ENCODE results near the gene SYT4. TPM values are rescaled to one million over a fixed set of nuclear protein-coding genes. Genes with fewer than 3 reads are reported as not detected.

Gene SYT4
- total RNA-seq, 2 donors from 2014 or later: not detected

- no peak for DNase-seq (ENCODE audit: low spot score)
These were observed 5.5 kb downstream of the SYT4 start for GRCh38 chr18:43271593-43272432.

GRCh38 chr18:43267818-43268217 lies 9.5 kb downstream of the SYT4 start:
- Mint-ChIP-seq H3K27ac (no peak overlapping the region), H3K4me3 (no peak overlapping the region), H3K9me3 (peaks cover 15% of the 10 kb centered on the region), H3K4me1 (ENCODE audit: low read depth in 2 of 2) (no peaks in the 10 kb centered on the region), H3K36me3 (no peaks in the 10 kb centered on the region), H3K27me3 (no peaks in the 10 kb centered on the region)
- ATAC-seq (no peak), DNase-seq (ENCODE audit: low spot score) (no peak)

More at GRCh38 chr18:43271593-43272432, 5.5 kb downstream of the SYT4 start:
- no peaks in the 10 kb centered on the region for H3K36me3 Mint-ChIP-seq
- no peaks in the 10 kb centered on the region for H3K27me3 Mint-ChIP-seq
- H3K4me1 Mint-ChIP-seq (ENCODE audit: low read depth in 2 of 2): no peaks in the 10 kb centered on the region
- ATAC-seq: no peak
- H3K9me3 Mint-ChIP-seq: no peaks in the 10 kb centered on the region
- no peak overlapping the region for H3K4me3 Mint-ChIP-seq
- no peak overlapping the region for H3K27ac Mint-ChIP-seq

GRCh38 chr18:43265465-43265864 lies 11.8 kb downstream of the SYT4 start:
- Mint-ChIP-seq H3K4me1 (ENCODE audit: low read depth in 2 of 2) (no peaks in the 10 kb centered on the region), H3K9me3 (peaks cover 22% of the 10 kb centered on the region), H3K27me3 (no peaks in the 10 kb centered on the region), H3K36me3 (no peaks in the 10 kb centered on the region), H3K4me3 (no peak overlapping the region), H3K27ac (no peak overlapping the region)
- ATAC-seq (no peak), DNase-seq (ENCODE audit: low spot score) (no peak)

GRCh38 chr18:43248610-43249249 lies 28.6 kb downstream of the SYT4 start:
- Mint-ChIP-seq H3K27me3 (no peaks in the 10 kb centered on the region), H3K36me3 (no peaks in the 10 kb centered on the region), H3K27ac (no peak overlapping the region), H3K4me1 (ENCODE audit: low read depth in 2 of 2) (no peaks in the 10 kb centered on the region), H3K4me3 (no peak overlapping the region), H3K9me3 (peaks cover 3% of the 10 kb centered on the region)
- ATAC-seq (no peak), DNase-seq (ENCODE audit: low spot score) (no peak)

GRCh38 chr18:43247944-43248343 lies 29.3 kb downstream of the SYT4 start:
- DNase-seq (ENCODE audit: low spot score) (no peak), ATAC-seq (no peak)
- H3K27me3 Mint-ChIP-seq: no peaks in the 10 kb centered on the region
- H3K4me3 Mint-ChIP-seq: no peak overlapping the region
- no peaks in the 10 kb centered on the region for H3K36me3 Mint-ChIP-seq
- peaks cover 3% of the 10 kb centered on the region for H3K9me3 Mint-ChIP-seq
- H3K27ac Mint-ChIP-seq: no peak overlapping the region
- H3K4me1 Mint-ChIP-seq (ENCODE audit: low read depth in 2 of 2): no peaks in the 10 kb centered on the region

- no peak overlapping the region for H3K4me3 Mint-ChIP-seq
- H3K36me3 Mint-ChIP-seq: no peaks in the 10 kb centered on the region
- H3K27me3 Mint-ChIP-seq: no peaks in the 10 kb centered on the region
- peaks cover 5% of the 10 kb centered on the region for H3K9me3 Mint-ChIP-seq
- ATAC-seq (no peak), DNase-seq (ENCODE audit: low spot score) (no peak)
- H3K27ac Mint-ChIP-seq: no peak overlapping the region
- H3K4me1 Mint-ChIP-seq (ENCODE audit: low read depth in 2 of 2): no peaks in the 10 kb centered on the region
These were observed 38.9 kb downstream of the SYT4 start for GRCh38 chr18:43238429-43238828.

- Mint-ChIP-seq H3K36me3 (no peaks in the 10 kb centered on the region), H3K4me3 (no peak overlapping the region), H3K27me3 (no peaks in the 10 kb centered on the region), H3K9me3 (peaks cover 5% of the 10 kb centered on the region), H3K27ac (no peak overlapping the region), H3K4me1 (ENCODE audit: low read depth in 2 of 2) (no peaks in the 10 kb centered on the region)
- DNase-seq (ENCODE audit: low spot score) (no peak), ATAC-seq (no peak)
These were observed 40.4 kb downstream of the SYT4 start for GRCh38 chr18:43236921-43237320.

GRCh38 chr18:43234889-43235288 lies 42.4 kb downstream of the SYT4 start:
- no peak overlapping the region for H3K27ac Mint-ChIP-seq
- H3K4me1 Mint-ChIP-seq (ENCODE audit: low read depth in 2 of 2): no peaks in the 10 kb centered on the region
- no peak for ATAC-seq
- no peaks in the 10 kb centered on the region for H3K36me3 Mint-ChIP-seq
- H3K9me3 Mint-ChIP-seq: peaks cover 5% of the 10 kb centered on the region
- no peak overlapping the region for H3K4me3 Mint-ChIP-seq
- no peaks in the 10 kb centered on the region for H3K27me3 Mint-ChIP-seq
- DNase-seq (ENCODE audit: low spot score): no peak

- Mint-ChIP-seq H3K4me1 (ENCODE audit: low read depth in 2 of 2) (no peaks in the 10 kb centered on the region), H3K9me3 (peaks cover 26% of the 10 kb centered on the region), H3K4me3 (no peak overlapping the region), H3K27ac (no peak overlapping the region), H3K27me3 (no peaks in the 10 kb centered on the region), H3K36me3 (no peaks in the 10 kb centered on the region)
- ATAC-seq: no peak
- no peak for DNase-seq (ENCODE audit: low spot score)
These were observed 54.8 kb downstream of the SYT4 start for GRCh38 chr18:43222501-43222900.

GRCh38 chr18:43220691-43221090 lies 56.6 kb downstream of the SYT4 start:
- DNase-seq (ENCODE audit: low spot score) (no peak), ATAC-seq (no peak)
- H3K27me3 Mint-ChIP-seq: no peaks in the 10 kb centered on the region
- H3K27ac Mint-ChIP-seq: no peak overlapping the region
- no peak overlapping the region for H3K4me3 Mint-ChIP-seq
- H3K4me1 Mint-ChIP-seq (ENCODE audit: low read depth in 2 of 2): no peaks in the 10 kb centered on the region
- H3K36me3 Mint-ChIP-seq: no peaks in the 10 kb centered on the region
- peaks cover 27% of the 10 kb centered on the region for H3K9me3 Mint-ChIP-seq

Other genes starting within 250 kb of the SYT4 start
- gene RIT2, start 161.8 kb downstream of the SYT4 start, total RNA-seq: not detected

Data from natural killer cell treated with Interleukin-12 subunit alpha and Interleukin-12 subunit beta and Interleukin-15 and Interleukin-18, amount 100 ng/mL, for 72 hours (primary cell).